Keratinocyte (primary cell): ENCODE measurements around the gene SSH3. TPM values are rescaled to one million over a fixed set of nuclear protein-coding genes. Genes with fewer than 3 reads are reported as not detected.

Experiments used
- DNase-seq: peaks from one replicate; pipeline ENCODE4 v3.0.0-alpha.2; 2011; ENCODE audit warnings: low read depth, missing footprints, low spot score
- FAIRE-seq: peaks from 2 replicates; lab custom pipeline; 2011; peaks lifted over from hg19 to GRCh38; lab: Jason Lieb, UNC
- H2AFZ ChIP-seq: 2 replicates; pipeline ENCODE4 v1.6.0; 2012; ENCODE audit warnings: low read length, control low read depth, inconsistent platforms; ENCODE audit not compliant: control insufficient read depth
- H3K27ac ChIP-seq: 2 replicates; pipeline ENCODE4 v1.5.1; 2011; ENCODE audit warnings: low read length; ENCODE audit not compliant: control insufficient read depth, insufficient read depth
- H3K27me3 ChIP-seq: 3 replicates; pipeline ENCODE4 v1.6.0; 2011; ENCODE audit warnings: low read length; ENCODE audit not compliant: control insufficient read depth, insufficient read depth; ENCODE audit errors: extremely low read depth
- H3K36me3 ChIP-seq, 2 experiments: 2 replicates in 1 of 2; 3 replicates in 1 of 2; pipeline ENCODE4 v1.5.1; 2011; ENCODE audit warnings: low read length in 2 of 2, mild to moderate bottlenecking in 1 of 2; ENCODE audit not compliant: control insufficient read depth in 2 of 2, insufficient read depth in 2 of 2; ENCODE audit errors: extremely low read depth in 1 of 2
- H3K4me1 ChIP-seq: 3 replicates; pipeline ENCODE4 v1.5.1; 2011; ENCODE audit warnings: low read length; ENCODE audit not compliant: control insufficient read depth, insufficient read depth; ENCODE audit errors: extremely low read depth
- H3K4me2 ChIP-seq: 3 replicates; pipeline ENCODE4 v1.6.0; 2011; ENCODE audit warnings: low read depth, low read length; ENCODE audit not compliant: control insufficient read depth, insufficient read depth; ENCODE audit errors: extremely low read depth
- H3K4me3 ChIP-seq, 3 experiments: fragments of 200-600 bp in 1 of 3; sonication (generic) in 1 of 3; 2 replicates in 2 of 3; 3 replicates in 1 of 3; pipeline ENCODE4 v1.5.1; 2011 to 2016; ENCODE audit warnings: low read length in 3 of 3, mild to moderate bottlenecking in 3 of 3, control low read depth in 2 of 3, inconsistent platforms in 1 of 3, low read depth in 1 of 3, mixed read lengths in 1 of 3, mixed run types in 1 of 3, moderate library complexity in 1 of 3; ENCODE audit not compliant: control insufficient read depth in 2 of 3, insufficient read depth in 2 of 3; ENCODE audit errors: extremely low read depth in 1 of 3
- H3K79me2 ChIP-seq: 2 replicates; pipeline ENCODE4 v1.6.0; 2012; ENCODE audit warnings: low read length; ENCODE audit not compliant: control insufficient read depth, insufficient read depth
- H3K9ac ChIP-seq: 3 replicates; pipeline ENCODE4 v1.6.0; 2011; ENCODE audit warnings: low read length; ENCODE audit not compliant: control insufficient read depth, insufficient read depth; ENCODE audit errors: extremely low read depth
- H3K9me1 ChIP-seq: 3 replicates; pipeline ENCODE4 v1.6.0; 2011; ENCODE audit warnings: low read length; ENCODE audit not compliant: control insufficient read depth, insufficient read depth; ENCODE audit errors: extremely low read depth
- H3K9me3 ChIP-seq: 2 replicates; pipeline ENCODE4 v1.5.1; 2012; ENCODE audit warnings: low read depth, low read length; ENCODE audit not compliant: control insufficient read depth
- H4K20me1 ChIP-seq: 3 replicates; pipeline ENCODE4 v1.6.0; 2011; ENCODE audit warnings: low read length; ENCODE audit not compliant: control insufficient read depth, insufficient read depth; ENCODE audit errors: extremely low read depth
- EZH2 ChIP-seq: IDR thresholded peaks from one replicate; pipeline ENCODE4 v1.6.1; 2012; ENCODE audit warnings: inconsistent platforms, mild to moderate bottlenecking, low read length, moderate library complexity
- dilution Hi-C: fragments of 300-500 bp; cut with MboI; formaldehyde crosslinking; loops from one replicate; pipeline ENCODE4 v1.7.0; 2020; ENCODE audit warnings: low sequenced_read_pairs; ENCODE audit not compliant: extremely low pct_ligation_motif_present
- polyA plus RNA-seq, 5 experiments: library from polyadenylated mRNA; depleted of rRNA in 3 of 5; stranded (reverse) in 3 of 5; stranded (forward) in 1 of 5; unstranded in 1 of 5; fragments of >200 nt; gene quantifications; 1 replicate in 1 of 5; 2 replicates in 3 of 5; 3 replicates in 1 of 5; pipeline versions ENCODE4 v1.2.1 to v1.2.3, GENCODE V29; 2011 to 2012; ENCODE audit warnings: missing spikeins in 2 of 5, low read depth in 1 of 5, low replicate concordance in 1 of 5
- TF ChIP-seq, protein P1 (sequence below), 3 experiments: IDR thresholded peaks in 1 of 3; conservative IDR thresholded peaks in 1 of 3; optimal IDR thresholded peaks in 1 of 3; 2 replicates in 2 of 3; 3 replicates in 1 of 3; pipeline versions ENCODE3 to v1.5.1; 2011; ENCODE audit warnings: low read length in 3 of 3, mild to moderate bottlenecking in 3 of 3, moderate library complexity in 2 of 3, control low read depth in 1 of 3, inconsistent platforms in 1 of 3; ENCODE audit not compliant: insufficient read depth in 2 of 3; ENCODE audit errors: extremely low read depth in 1 of 3

The SSH3 gene
- polyA plus RNA-seq, 1 donor (not counting 4 experiments of a cell fraction or from before 2014, with no cell fraction given): 24.8 TPM

DNA sequence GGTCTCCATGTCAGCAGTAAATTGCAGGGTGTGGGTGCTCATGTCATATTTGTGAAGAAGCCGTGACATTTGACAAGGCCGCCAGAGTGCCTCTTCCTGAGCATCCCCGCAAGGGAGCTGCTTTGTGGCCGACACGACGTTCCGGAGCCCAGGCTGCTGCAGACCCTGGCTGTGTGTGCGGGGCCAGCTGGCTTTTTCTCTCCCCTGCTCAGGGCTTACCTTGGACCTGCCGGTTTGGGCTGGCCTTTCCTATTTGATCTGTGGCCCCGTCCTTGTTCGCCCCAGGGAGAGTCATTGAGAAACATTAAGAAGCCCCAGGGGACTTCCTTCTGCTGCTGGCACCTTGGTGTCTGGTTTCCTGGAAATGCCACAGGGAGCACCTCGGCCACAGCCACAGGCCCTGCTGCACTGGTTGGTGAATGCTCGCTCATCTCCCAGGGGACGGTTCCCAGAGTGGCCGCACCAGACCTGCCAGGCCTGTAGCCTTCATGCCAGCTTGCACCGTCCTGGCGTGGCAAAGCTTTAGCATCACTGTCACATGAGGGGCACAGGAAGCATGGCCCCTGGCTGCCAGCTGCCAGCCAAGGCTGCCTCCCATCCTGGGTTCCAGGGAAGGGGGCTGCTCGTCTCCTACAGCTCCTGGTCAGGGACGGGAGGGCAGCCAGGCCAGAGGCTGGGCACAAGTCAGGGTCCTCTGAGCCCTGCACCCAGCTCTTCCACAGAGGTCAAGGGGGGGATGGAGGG is 31.6 kb upstream of the SSH3 start:
- no peak overlapping the region for H3K9ac ChIP-seq
- peaks cover 2% of the 10 kb centered on the region for H3K9me1 ChIP-seq
- H3K27ac ChIP-seq: no peak overlapping the region
- H3K4me3 ChIP-seq: no peak overlapping the region
- H2AFZ ChIP-seq: no peak overlapping the region
- no peaks in the 10 kb centered on the region for H3K9me3 ChIP-seq
- dilution Hi-C loops: no loop called here
- H3K4me1 ChIP-seq: peaks cover 47% of the 10 kb centered on the region
- no peak for DNase-seq
- H3K36me3 ChIP-seq: peaks cover 11 to 29% of the 10 kb centered on the region in 2 experiments
- no peaks in the 10 kb centered on the region for H3K27me3 ChIP-seq
- FAIRE-seq: no peak
- H4K20me1 ChIP-seq: peaks cover 14% of the 10 kb centered on the region
- TF ChIP-seq, protein P1, sequence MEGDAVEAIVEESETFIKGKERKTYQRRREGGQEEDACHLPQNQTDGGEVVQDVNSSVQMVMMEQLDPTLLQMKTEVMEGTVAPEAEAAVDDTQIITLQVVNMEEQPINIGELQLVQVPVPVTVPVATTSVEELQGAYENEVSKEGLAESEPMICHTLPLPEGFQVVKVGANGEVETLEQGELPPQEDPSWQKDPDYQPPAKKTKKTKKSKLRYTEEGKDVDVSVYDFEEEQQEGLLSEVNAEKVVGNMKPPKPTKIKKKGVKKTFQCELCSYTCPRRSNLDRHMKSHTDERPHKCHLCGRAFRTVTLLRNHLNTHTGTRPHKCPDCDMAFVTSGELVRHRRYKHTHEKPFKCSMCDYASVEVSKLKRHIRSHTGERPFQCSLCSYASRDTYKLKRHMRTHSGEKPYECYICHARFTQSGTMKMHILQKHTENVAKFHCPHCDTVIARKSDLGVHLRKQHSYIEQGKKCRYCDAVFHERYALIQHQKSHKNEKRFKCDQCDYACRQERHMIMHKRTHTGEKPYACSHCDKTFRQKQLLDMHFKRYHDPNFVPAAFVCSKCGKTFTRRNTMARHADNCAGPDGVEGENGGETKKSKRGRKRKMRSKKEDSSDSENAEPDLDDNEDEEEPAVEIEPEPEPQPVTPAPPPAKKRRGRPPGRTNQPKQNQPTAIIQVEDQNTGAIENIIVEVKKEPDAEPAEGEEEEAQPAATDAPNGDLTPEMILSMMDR (optimal IDR thresholded peaks at IDR 0.05 in 1 of 3, IDR thresholded peaks at IDR 0.05 in 1 of 3, conservative IDR thresholded peaks at IDR 0.05 in 1 of 3; ENCODE audit: extremely low read depth in 1 of 3, insufficient read depth in 2 of 3, low read length in 3 of 3): no peak
- TF ChIP-seq EZH2: no peak
- no peak overlapping the region for H3K4me2 ChIP-seq
- H3K79me2 ChIP-seq: peaks cover 96% of the 10 kb centered on the region

DNA sequence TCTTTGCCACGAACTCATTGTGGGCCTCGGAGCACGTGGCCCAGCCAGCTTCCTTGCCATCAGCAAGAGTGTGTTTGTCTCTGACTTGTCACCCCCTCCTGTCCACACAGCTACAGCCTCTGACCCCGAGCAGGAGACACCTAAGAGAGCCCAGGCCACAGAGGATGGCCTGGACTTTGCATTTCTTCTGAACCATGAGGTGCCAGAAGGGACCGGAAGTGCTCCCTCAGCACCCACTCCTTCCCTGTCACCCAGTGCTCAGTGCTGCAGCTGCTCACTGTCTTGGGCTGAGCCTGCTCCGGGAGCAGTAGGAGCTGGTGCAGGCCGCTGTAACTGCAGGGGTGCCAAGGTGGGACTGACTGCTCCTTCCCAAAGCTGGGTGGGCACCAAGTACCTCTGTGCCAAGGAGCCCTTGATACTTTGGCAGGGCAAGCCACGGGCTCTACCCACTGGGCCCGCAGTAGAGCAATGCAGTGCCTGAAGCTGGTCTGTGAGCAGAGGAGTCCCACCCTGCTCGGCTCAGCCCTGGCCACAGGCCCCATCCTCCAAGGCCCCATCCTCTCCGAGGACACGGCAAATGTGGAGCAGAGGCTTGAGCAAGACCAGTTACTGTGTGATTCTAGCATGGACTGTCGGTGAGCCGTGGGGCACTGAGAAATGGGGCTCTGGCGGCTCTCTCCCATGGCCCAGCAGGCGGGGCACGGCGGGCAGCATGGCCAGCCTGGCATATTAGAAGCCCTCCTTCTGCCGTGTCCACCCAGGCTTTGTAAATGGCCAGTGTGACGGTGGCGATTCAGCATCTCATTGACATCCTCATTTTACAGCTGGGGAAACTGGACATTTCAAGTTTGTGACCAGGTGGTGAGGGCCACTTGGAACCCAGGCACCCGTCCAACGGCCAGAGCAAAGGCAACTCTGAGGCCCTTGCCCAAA is 30.7 kb upstream of the SSH3 start:
- Histone ChIP-seq H4K20me1 (peaks cover 14% of the 10 kb centered on the region), H2AFZ (no peak overlapping the region), H3K36me3 (peaks cover 13 to 29% of the 10 kb centered on the region in 2 experiments), H3K27ac (no peak overlapping the region), H3K9me1 (peaks cover 2% of the 10 kb centered on the region), H3K9ac (no peak overlapping the region), H3K9me3 (no peaks in the 10 kb centered on the region), H3K27me3 (no peaks in the 10 kb centered on the region), H3K79me2 (peaks cover 90% of the 10 kb centered on the region), H3K4me1 (peaks cover 52% of the 10 kb centered on the region), H3K4me2 (no peak overlapping the region), H3K4me3 (no peak overlapping the region)
- DNase-seq: no peak
- FAIRE-seq: no peak
- TF ChIP-seq, protein P1 (optimal IDR thresholded peaks at IDR 0.05 in 1 of 3, IDR thresholded peaks at IDR 0.05 in 1 of 3, conservative IDR thresholded peaks at IDR 0.05 in 1 of 3; ENCODE audit: extremely low read depth in 1 of 3, insufficient read depth in 2 of 3, low read length in 3 of 3): no peak
- TF ChIP-seq EZH2: no peak
- dilution Hi-C loops: no loop called here
